Transverse colon (tissue), 4 donors: Measurements from ENCODE around the gene DNAH8. TPM values are rescaled to one million over a fixed set of nuclear protein-coding genes. Genes with fewer than 3 reads are reported as not detected.

ENCODE experiments used
- DNase-seq: peaks from one replicate; pipeline ENCODE4 v3.0.0-alpha.2; 2019
- H3K27ac ChIP-seq, 4 donors: fragments of 200-600 bp; sonication (generic); 2 replicates each; pipeline ENCODE4 v1.5.1; 2016 to 2018; ENCODE audit warnings: inconsistent platforms in 4 of 4
- H3K27me3 ChIP-seq: fragments of 200-600 bp; sonication (generic); 2 replicates; pipeline ENCODE4 v1.5.1; 2017; ENCODE audit warnings: inconsistent platforms
- H3K36me3 ChIP-seq, 4 donors: fragments of 200-600 bp; sonication (generic); 2 replicates each; pipeline ENCODE4 v1.5.1; 2017 to 2019; ENCODE audit warnings: inconsistent platforms in 4 of 4
- H3K4me1 ChIP-seq, 4 donors: fragments of 200-600 bp; sonication (generic); 2 replicates each; pipeline ENCODE4 v1.5.1; 2017 to 2020; ENCODE audit warnings: inconsistent platforms in 4 of 4
- H3K4me3 ChIP-seq, 4 donors: fragments of 200-600 bp; sonication (generic); 1 replicate in 1 of 4; 2 replicates in 3 of 4; pipeline versions ENCODE4 v1.5.1 to v1.6.1; 2017 to 2019; ENCODE audit warnings: inconsistent platforms in 4 of 4
- H3K9me3 ChIP-seq, 2 donors: fragments of 200-600 bp; sonication (generic); 2 replicates each; pipeline ENCODE4 v1.5.1; 2017 to 2019; ENCODE audit warnings: inconsistent platforms in 2 of 2
- EP300 ChIP-seq: sonication (generic); formaldehyde crosslinking; IDR thresholded peaks from one replicate; pipeline ENCODE4 v1.6.1; 2017; ENCODE audit warnings: antibody characterized with exemption, low read depth
- POLR2A ChIP-seq: fragments of 450-650 bp; IDR thresholded peaks from one replicate; pipeline ENCODE4 v1.6.1; 2016; ENCODE audit warnings: antibody characterized with exemption, mild to moderate bottlenecking, moderate library complexity
- POLR2AphosphoS5 ChIP-seq, 3 donors: sonication (generic); formaldehyde crosslinking; IDR thresholded peaks; one replicate each; pipeline ENCODE4 v1.6.1; 2016; ENCODE audit warnings: antibody characterized with exemption in 3 of 3
- WGBS, 2 donors: methylation state at CpG; one replicate each; pipeline ENCODE4 v1.1.5; 2018; ENCODE audit warnings: low coverage in 1 of 2; 5-methylcytosine and 5-hydroxymethylcytosine counted together
- in situ Hi-C, 4 donors: fragments of 200-750 bp; cut with MboI; loops; one replicate each; pipeline versions ENCODE4 v1.15.0 to v1.15.1; 2017; ENCODE audit warnings: low sequenced_read_pairs in 3 of 4, low pct_ligation_motif_present in 1 of 4, low pct_unique_long_range_greater_than_20kb in 1 of 4
- intact Hi-C: fragments of 100-400 bp; cut with DNase I; formaldehyde crosslinking; loops from one replicate; pipeline ENCODE4 v1.15.1; 2023; ENCODE audit warnings: low total_unique reads
- total RNA-seq, 4 donors: library from RNA; depleted of rRNA; stranded (reverse); fragments of >200 nt; gene quantifications; one replicate each; pipeline ENCODE4 v1.1.0, GENCODE V29; 2016
- TF ChIP-seq, protein P1 (sequence below), 5 experiments: fragments of 200-600 bp in 3 of 5; fragments of 450-650 bp in 2 of 5; sonication (generic) in 3 of 5; IDR thresholded peaks; 1 replicate in 2 of 5; 2 replicates in 3 of 5; pipeline ENCODE4 v1.5.1; 2016 to 2017; ENCODE audit warnings: antibody characterized with exemption in 5 of 5, inconsistent platforms in 3 of 5, mild to moderate bottlenecking in 2 of 5, moderate library complexity in 1 of 5

Gene DNAH8
- total RNA-seq, 4 donors from 2014 or later = 0.16 TPM; not detected in 3

DNA sequence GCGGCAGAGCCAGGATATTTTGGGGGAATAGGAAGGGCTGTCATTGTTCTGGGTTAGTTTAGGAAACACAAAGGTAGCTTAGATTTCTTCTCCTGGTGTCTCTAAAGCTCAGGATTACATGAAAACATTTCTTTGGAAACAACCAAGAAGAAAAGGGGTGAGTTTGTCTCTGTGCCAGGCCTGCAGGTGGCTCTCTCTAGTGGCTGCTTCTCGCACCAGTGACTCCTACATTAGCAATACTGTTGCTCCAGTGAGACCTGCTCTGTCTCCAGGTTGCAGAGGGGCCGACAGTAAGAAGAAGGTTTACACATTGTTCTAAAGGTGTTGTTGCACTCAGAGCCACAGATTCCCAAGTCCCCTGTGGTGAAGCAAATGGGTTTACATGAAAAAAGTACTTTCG is 228.9 kb downstream of the DNAH8 start:
- Histone ChIP-seq H3K27ac (no peak overlapping the region), H3K36me3 (no peaks in the 10 kb centered on the region), H3K9me3 (no peaks in the 10 kb centered on the region), H3K4me1 (no peaks in the 10 kb centered on the region), H3K4me3 (no peak overlapping the region), H3K27me3 (no peaks in the 10 kb centered on the region)
- DNase-seq = no peak
- no peak for TF ChIP-seq POLR2A
- TF ChIP-seq, protein P1, sequence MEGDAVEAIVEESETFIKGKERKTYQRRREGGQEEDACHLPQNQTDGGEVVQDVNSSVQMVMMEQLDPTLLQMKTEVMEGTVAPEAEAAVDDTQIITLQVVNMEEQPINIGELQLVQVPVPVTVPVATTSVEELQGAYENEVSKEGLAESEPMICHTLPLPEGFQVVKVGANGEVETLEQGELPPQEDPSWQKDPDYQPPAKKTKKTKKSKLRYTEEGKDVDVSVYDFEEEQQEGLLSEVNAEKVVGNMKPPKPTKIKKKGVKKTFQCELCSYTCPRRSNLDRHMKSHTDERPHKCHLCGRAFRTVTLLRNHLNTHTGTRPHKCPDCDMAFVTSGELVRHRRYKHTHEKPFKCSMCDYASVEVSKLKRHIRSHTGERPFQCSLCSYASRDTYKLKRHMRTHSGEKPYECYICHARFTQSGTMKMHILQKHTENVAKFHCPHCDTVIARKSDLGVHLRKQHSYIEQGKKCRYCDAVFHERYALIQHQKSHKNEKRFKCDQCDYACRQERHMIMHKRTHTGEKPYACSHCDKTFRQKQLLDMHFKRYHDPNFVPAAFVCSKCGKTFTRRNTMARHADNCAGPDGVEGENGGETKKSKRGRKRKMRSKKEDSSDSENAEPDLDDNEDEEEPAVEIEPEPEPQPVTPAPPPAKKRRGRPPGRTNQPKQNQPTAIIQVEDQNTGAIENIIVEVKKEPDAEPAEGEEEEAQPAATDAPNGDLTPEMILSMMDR (IDR thresholded peaks at IDR 0.05) = no peak
- in situ Hi-C loops = no loop called here
- intact Hi-C loops = no loop called here
- WGBS, 2 donors = 83 to 96% methylated on average over 4 of the region's 4 CpGs

GRCh38 chr6:38944655-38945279 is 229.7 kb downstream of the DNAH8 start:
- H3K36me3 ChIP-seq = no peaks in the 10 kb centered on the region
- TF ChIP-seq EP300 (no peak), POLR2A (no peak), POLR2AphosphoS5 (IDR thresholded peaks at IDR 0.05) (no peak)
- TF ChIP-seq, protein P1 (IDR thresholded peaks at IDR 0.05) = no peak
- no peak overlapping the region for H3K27ac ChIP-seq
- H3K9me3 ChIP-seq = no peaks in the 10 kb centered on the region
- in situ Hi-C loops (no loop called here), intact Hi-C loops (no loop called here)
- 88% methylated on average over 1 of the region's 1 CpG; no CpG with 5 or more reads in 1 of the 2 donors for WGBS, 2 donors
- H3K27me3 ChIP-seq = no peaks in the 10 kb centered on the region
- no peaks in the 10 kb centered on the region for H3K4me1 ChIP-seq
- no peak for DNase-seq
- H3K4me3 ChIP-seq = no peak overlapping the region

DNA sequence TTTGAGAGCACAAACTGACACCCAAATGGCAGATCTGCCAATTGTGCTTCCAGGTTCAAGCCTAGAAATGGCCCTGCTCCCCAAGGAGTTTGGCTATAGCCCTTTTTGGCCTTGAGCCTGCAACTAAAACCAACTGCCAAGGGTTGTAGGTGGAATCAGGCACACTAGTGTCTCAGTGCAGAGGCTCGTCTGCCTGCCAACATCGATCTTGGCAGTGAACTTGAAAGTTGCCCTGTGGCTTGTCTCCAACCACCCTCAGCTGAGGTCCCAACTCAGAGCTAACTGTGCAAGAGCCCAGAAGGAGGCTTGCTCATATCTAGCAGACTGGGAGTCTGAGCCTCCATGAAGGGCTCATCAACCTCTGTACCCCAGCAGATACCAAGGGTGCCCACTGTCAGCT is 240.8 kb downstream of the DNAH8 start:
- 88% methylated on average over 2 of the region's 2 CpGs; no CpG with 5 or more reads in 1 of the 2 donors for WGBS, 2 donors
- DNase-seq = no peak
- Histone ChIP-seq H3K4me1 (no peaks in the 10 kb centered on the region), H3K9me3 (no peaks in the 10 kb centered on the region), H3K36me3 (no peaks in the 10 kb centered on the region), H3K4me3 (no peak overlapping the region), H3K27me3 (no peaks in the 10 kb centered on the region), H3K27ac (no peak overlapping the region)
- no peak for TF ChIP-seq POLR2AphosphoS5 (IDR thresholded peaks at IDR 0.05)
- intact Hi-C loops = no loop called here
- in situ Hi-C loops = loop anchor here in 1 of 4 donors (25.0 kb wide), 1 partner anchor 356 kb away; the partner anchor contains the start of genes KCNK16 and KCNK17

GRCh38 chr6:38957426-38957825 is 242.3 kb downstream of the DNAH8 start:
- DNase-seq = no peak
- Histone ChIP-seq H3K9me3 (no peaks in the 10 kb centered on the region), H3K27me3 (no peaks in the 10 kb centered on the region), H3K27ac (no peak overlapping the region), H3K36me3 (no peaks in the 10 kb centered on the region), H3K4me3 (no peak overlapping the region), H3K4me1 (no peaks in the 10 kb centered on the region)
- TF ChIP-seq POLR2AphosphoS5 (IDR thresholded peaks at IDR 0.05) = no peak
- TF ChIP-seq, protein P1 (IDR thresholded peaks at IDR 0.05) = no peak
- TF ChIP-seq POLR2A = no peak
- TF ChIP-seq EP300 = no peak
- intact Hi-C loops = no loop called here
- in situ Hi-C loops = loop anchor here in 1 of 4 donors (25.0 kb wide), 1 partner anchor 355 kb away; the partner anchor contains the start of genes KCNK16 and KCNK17

GRCh38 chr6:38959138-38959537 is 244.0 kb downstream of the DNAH8 start:
- H3K4me3 ChIP-seq = no peak overlapping the region
- no peaks in the 10 kb centered on the region for H3K9me3 ChIP-seq
- WGBS, 2 donors = 86 to 88% methylated on average over 2 of the region's 2 CpGs
- intact Hi-C loops (no loop called here), in situ Hi-C loops (loop anchor here in 1 of 4 donors (25.0 kb wide), 1 partner anchor 353 kb away; the partner anchor contains the start of genes KCNK16 and KCNK17)
- no peaks in the 10 kb centered on the region for H3K4me1 ChIP-seq
- TF ChIP-seq, protein P1 (IDR thresholded peaks at IDR 0.05) = no peak
- TF ChIP-seq POLR2A (no peak), POLR2AphosphoS5 (IDR thresholded peaks at IDR 0.05) (no peak), EP300 (no peak)
- no peak overlapping the region for H3K27ac ChIP-seq
- H3K36me3 ChIP-seq = no peaks in the 10 kb centered on the region
- H3K27me3 ChIP-seq = no peaks in the 10 kb centered on the region
- DNase-seq = no peak
